GM19099 (cell line): ENCODE data around the gene CADPS2.

ENCODE experiments used
- POLR2A ChIP-seq: IDR thresholded peaks from 3 replicates; pipeline ENCODE4 v1.6.1; 2011; ENCODE audit warnings: low read depth; ENCODE audit not compliant: insufficient read length; ENCODE audit errors: extremely low read depth

The CADPS2 gene

DNA sequence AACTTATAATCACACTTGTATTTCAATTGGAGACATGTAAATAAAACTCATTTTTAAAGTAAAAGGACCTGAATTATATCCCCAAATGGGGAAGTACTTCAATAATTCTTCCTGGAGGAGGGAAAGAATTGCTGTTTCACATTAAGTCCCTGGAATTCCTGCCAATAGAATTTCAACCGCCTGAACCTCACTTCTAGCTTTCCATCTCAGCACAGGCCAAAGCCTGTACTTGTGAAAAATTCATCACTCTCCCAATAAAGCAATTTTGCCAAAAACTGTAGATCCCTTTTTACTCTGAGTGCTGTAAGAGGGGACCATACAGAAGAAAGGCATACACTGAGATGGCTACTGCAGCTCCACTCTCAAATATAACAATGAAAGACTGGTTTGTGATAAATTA, 54.8 kb downstream of the CADPS2 start:
- TF ChIP-seq POLR2A, result no peak

DNA sequence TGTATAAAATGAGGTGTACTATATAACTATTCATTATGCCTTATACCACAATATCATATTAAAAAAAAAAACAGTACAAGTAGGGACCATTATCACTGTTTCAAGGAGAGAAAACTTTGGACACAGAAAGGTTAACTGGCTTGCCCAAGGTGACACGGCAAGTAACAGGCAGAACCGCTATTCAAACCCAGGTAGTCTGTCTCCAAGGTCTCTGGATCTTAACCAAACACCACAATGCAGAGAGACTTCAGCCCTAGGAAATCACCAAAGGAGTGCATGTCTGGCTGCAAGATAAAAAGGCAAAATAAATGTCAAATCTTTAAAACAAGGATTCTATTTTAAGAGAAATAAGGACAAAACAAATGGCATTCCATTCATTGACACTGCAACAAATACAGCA, 56.3 kb downstream of the CADPS2 start:
- no peak for TF ChIP-seq POLR2A

DNA sequence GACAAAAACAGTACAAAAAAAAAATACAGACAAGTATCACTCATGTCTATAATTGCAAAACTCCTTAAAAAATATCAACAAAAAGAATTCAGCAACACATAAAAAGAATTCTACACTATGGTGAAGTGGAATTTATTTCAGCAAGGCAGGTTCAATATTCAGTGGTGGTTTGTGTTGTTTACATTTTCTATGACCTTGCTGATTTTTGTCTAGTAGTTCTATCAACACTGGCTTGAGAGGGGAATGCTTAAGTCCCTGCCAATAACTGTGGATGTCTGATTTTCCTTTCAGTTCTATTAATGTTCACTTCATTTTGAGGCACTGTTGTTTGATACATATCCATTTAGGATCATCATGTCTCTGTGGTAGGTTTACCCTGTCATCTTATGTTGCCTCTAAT, 58.5 kb downstream of the CADPS2 start:
- no peak for TF ChIP-seq POLR2A

DNA sequence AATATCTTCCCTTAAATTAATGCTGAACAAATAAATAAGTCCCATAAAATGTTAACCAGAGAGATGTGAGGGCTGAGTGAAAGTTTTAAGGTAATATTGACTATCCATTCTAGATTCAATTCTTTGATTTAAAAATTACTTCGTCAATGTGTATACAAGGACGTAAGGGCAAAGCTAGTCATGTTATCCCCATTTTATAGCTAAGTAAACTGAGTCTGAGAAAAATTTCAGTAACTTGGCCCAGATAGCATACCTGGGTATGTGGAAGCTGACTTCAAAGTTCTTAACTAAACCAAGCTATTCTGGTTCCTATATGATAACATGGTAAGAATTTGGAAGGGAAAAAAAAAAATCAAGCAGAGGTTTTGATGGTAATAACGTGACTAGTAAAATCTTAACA, 72.4 kb downstream of the CADPS2 start:
- no peak for TF ChIP-seq POLR2A

DNA sequence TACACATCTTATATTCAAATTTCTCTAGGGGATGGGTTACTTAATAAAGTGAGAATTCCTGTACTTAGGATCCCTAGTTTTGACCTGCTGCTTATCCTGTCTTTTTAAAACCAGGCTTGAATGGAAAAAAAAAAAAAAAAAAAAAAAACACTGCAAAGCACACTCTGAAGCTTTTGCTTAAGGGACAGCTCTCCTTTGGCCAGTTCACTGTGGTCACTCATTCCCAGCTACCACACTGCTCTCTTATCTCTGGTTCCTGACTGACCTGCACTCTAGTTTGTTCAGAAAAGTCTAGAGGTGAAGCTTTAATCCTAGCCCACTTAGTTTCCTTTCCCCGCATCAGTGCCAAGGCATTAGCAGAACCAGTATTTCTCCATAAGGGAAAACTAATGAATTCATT, 82.4 kb downstream of the CADPS2 start:
- no peak for TF ChIP-seq POLR2A

DNA sequence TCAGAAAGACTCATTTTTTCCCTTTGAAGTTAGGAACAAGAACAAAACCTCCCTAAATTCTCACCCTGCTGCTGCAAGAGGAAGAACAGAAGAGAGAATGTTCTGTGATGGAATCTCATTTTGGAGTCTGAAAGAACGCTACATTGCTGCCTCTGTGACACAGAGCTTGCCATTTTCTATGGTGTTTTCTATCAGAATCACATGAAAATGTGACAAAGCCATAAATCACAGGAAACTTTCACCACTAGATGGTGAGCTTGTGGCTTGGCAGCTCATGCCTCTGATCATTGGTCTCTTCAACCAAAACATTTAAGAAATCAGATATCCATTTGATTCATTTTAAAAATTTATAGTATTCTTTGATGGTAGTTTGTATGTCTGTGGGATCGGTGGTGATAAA, 82.9 kb downstream of the CADPS2 start:
- no peak for TF ChIP-seq POLR2A

DNA sequence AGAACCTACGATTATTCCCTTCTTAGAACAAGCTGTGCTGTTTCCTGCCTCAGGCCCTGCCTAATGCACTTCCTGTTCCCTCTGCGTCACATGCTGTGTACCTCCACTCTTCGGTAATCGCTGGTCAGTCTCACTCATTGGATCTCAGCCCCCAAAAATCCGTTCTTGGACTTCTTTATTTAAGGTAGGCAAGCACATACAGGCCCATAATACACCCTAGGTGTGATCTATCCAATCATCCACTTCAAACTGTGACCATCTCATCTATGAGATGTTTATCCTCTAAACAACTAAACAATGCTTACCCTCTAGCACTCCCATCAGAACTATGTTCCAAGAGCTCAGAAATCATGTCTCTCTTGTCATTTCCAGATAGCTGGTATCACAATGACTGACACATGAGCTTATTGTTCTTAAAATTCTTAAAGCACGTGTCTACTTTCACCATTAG, 83.9 kb downstream of the CADPS2 start:
- no peak for TF ChIP-seq POLR2A

DNA sequence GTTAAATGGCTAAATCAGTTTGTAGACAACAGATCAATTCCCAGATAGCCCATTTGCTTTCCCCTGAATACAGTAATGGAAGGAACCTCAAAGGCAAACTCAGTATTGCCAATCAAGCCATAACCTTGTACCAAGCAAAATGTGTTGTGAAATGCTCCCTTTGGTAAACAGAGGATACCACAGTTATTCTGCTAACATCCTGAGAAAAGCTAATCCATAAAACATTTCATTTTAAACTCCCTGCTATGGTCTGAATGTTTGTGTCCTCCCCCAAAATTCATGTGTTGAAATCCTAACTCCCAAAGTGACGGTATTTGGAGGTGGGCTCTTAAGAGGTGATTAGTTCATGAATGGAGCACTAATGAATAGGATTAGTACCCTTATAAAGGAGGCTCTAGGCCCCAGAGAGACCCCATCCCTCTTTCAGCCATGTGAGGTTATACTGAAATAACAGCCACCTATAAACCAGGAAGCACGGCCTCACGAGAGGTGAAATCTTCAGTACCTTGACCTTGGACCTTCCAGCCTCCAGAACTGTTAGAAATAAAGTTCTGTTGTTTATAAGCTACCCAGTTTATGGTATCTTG, 94.2 kb downstream of the CADPS2 start:
- TF ChIP-seq POLR2A, result no peak

DNA sequence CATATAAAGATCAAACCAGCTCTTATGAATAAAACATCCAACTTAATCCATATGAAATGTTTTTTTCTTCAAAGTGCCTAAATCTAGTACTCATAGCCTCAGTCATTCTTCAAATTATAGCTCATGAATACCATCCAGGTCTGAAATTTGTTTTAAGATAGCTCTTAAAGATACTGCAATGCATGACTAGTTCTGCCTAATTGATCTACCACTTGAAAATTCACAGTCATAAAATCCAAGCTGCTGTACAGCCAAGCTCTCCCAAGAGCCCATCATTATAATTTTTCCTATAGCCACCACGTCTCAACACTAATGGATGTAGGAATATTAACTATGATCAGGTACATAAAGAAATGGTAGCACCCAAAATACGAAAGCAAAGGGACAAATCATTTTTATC, 95.7 kb downstream of the CADPS2 start:
- no peak for TF ChIP-seq POLR2A

DNA sequence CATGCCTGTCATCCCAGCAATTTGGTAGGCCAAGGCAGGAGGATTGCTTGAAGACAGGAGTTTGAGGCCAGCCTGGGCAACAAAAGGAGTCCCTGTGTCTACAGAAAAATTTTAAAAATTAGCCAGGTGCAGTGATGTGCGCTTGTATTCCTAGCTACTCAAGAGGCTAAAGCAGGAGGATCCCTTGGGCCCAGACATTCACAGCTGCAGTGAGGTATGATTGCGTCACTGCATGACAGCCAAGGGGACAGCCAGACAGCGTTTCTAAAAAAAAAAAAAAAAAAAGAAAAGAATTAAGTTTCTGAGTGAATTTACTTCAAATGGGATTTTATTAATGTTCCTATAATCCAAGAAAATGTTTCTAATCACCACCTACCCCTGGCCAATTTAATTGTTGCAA, 96.1 kb downstream of the CADPS2 start:
- TF ChIP-seq POLR2A, result no peak

DNA sequence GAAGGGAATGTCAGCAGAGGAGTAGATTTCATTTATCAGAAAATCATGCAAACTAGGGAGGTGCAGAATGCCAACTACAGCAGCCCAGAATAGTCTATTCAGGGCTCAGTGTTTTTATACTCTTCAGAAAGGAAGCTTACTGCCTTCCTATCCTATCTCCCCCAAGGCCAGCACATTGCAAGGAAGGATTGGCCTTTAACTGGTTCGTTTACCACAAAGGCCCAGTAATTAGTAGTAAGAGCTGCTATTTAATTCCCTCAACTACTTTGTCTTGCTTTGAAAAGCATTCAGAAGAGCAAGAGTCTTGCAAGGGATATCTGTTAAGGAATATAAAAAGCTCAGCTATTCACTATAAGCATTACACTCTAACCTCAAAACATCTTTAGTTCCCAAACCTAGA, 97.1 kb downstream of the CADPS2 start:
- TF ChIP-seq POLR2A, result no peak

DNA sequence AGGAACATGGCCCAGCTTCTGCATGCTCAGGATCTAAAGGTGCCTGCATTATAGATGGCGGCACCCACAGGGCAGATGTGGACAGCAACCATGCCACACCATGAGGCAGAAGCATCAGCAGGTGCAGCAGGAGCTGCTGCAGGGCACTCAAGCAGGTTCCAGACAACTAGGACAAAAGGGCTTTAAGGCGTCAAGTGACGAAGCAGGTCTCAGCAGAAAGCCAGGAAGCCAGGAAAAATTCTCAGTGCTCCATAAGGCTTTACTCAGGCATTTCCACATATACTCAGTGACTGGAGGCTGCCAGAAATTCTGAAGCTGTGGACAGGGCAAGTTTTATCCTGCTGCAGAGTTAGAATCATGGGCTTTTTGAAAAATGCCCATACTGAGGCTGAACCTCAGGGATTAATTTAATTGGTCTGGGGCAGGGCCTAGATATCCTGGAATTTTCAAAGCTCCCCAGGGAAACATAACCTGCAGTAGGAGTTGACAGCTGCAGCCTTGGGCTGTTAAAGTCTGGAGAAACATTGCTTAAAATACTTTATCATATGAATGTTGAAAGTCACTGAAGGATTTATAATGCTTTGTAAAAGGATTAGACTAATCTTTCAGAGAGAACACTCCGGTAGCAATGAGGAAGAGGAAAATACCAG, 115.4 kb downstream of the CADPS2 start:
- TF ChIP-seq POLR2A, result no peak

DNA sequence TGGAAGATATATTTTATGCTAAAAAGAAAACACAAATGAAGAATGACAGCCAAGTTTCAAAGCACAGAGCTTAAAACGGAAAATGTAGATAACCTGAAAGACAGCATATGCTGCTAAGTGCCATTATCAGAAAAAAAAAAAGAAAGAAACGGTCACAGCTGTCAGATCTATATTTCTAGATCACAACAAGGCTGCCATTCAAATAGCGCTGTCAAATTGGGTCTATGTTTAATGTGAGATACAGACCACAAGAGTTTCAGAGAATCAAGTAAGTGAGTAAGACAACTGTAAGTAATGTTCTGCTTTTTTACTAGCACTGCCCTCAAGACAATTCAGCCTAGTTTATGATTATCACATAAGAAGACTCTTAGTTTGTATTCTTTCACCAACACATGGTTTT, 117.4 kb downstream of the CADPS2 start:
- TF ChIP-seq POLR2A, result no peak

DNA sequence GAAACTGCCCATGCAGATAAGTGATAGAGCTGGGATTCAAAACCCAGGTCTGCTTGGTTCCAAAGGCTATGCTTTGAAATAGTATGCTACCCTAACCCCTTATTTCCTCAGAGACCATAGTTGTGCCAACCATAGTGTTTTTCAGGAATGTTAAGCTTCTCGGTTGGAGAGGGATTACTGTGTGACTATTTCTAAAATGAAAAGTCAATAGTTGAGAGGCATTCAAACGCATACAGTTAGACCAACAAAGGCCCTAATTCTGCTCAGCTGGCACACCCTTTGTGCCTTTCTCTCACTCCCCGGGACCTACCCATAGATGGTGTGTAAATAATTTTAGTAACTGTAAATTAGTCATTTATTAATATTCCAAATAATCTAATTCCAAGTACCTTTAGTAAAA, 118.9 kb downstream of the CADPS2 start:
- TF ChIP-seq POLR2A, result no peak

DNA sequence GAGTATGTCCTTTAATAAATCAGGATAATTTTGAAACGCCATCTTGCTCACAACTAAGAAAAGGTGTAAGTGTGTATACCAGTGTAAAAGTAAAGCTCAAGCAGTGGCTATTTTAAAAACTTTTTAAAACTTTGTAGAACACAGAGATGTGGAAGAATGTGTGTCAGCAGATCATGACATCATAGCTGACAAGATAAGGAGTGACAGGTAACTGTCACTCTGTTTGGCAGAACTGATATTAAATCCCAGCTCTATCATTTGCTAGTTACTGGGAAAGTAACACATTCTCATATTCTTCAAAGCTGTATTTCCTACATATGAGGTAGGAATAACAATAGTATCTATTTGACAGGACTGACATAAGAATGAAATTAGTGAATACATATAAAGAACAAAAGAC, 119.7 kb downstream of the CADPS2 start:
- no peak for TF ChIP-seq POLR2A

DNA sequence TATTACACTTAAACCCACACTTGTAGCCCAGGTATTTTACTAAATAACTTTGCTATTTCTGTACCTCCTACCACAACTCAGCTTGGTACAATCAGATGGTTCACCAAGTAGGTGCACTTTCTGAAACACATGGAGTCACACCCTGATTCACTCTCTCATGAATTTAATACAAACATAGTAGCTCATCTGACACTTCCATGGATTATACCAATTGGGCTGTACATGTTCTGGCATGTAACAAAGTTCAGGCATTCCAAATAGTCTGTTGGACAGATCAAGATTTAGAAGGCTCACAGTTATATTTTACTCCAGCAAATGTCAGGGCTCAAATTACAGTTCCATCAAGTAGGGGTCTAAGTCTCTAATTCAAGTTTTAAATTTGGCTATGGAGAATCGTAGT, 121.4 kb downstream of the CADPS2 start:
- no peak for TF ChIP-seq POLR2A

DNA sequence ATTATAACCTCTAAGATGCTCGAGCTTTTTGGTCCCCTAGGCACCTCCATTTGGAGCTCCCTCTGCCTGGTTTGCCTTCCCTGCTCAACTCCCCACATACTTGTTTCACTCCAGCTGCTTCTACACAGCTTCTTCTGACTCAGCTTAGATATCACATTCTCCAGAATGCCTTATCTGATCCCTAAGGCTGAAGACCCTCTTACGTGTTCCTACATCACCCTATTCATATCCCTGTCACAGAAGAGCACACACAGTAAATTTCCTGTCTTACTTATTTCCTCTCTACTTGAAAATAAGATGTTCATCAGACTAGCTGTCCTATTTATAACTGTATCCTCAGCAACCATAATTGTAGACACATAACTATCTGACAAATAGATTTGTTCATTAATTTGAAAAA, 122.2 kb downstream of the CADPS2 start:
- no peak for TF ChIP-seq POLR2A
